DND-41 (cell line): Measurements from ENCODE around the gene CASP1.

ENCODE experiments used
- CTCF ChIP-seq: IDR thresholded peaks from 2 replicates; pipeline ENCODE4 v1.5.1; 2012; ENCODE audit warnings: borderline replicate concordance, low read length, moderate library complexity, mild to moderate bottlenecking; ENCODE audit not compliant: poor library complexity, severe bottlenecking; ENCODE audit errors: extremely low read depth
- EZH2 ChIP-seq: IDR thresholded peaks from 3 replicates; pipeline ENCODE4 v1.6.1; 2012; ENCODE audit warnings: borderline replicate concordance, low read depth, mild to moderate bottlenecking, moderate library complexity, low read length, inconsistent platforms; ENCODE audit not compliant: severe bottlenecking

- TF ChIP-seq CTCF (no peak), EZH2 (no peak)
Observed at GRCh38 chr11:104999721-105000120, 35.2 kb downstream of the CASP1 start.
